Body of pancreas (tissue), 4 donors: ENCODE results near the gene OR2M5. TPM values are rescaled to one million over a fixed set of nuclear protein-coding genes. Genes with fewer than 3 reads are reported as not detected.

Source experiments
- ATAC-seq: fragments of 150-250 bp; one replicate; pipeline ENCODE4 v1.9.1; 2016
- DNase-seq, 4 donors: peaks; one replicate each; pipeline ENCODE4 v3.0.0-alpha.2; 2019
- H3K27ac ChIP-seq, 4 donors: fragments of 200-600 bp; sonication (generic); 1 replicate in 3 of 4; 2 replicates in 1 of 4; pipeline versions ENCODE4 v1.5.1 to v1.6.1; 2016 to 2019; ENCODE audit warnings: mild to moderate bottlenecking in 1 of 4, mixed read lengths in 1 of 4, moderate library complexity in 1 of 4
- H3K27me3 ChIP-seq, 2 donors: fragments of 200-600 bp; sonication (generic); one replicate each; pipeline ENCODE4 v1.6.0; 2016; ENCODE audit warnings: mild to moderate bottlenecking in 1 of 2
- H3K36me3 ChIP-seq, 2 donors: fragments of 200-600 bp; sonication (generic); replicated peaks in 1 of 2; 2 replicates each; pipeline ENCODE4 v1.5.1; 2016; ENCODE audit warnings: low read depth in 2 of 2; ENCODE audit not compliant: insufficient read depth in 1 of 2
- H3K4me1 ChIP-seq: fragments of 200-600 bp; sonication (generic); one replicate; pipeline ENCODE4 v1.6.0; 2016
- H3K4me3 ChIP-seq, 2 donors: fragments of 200-600 bp; sonication (generic); 1 replicate in 1 of 2; 2 replicates in 1 of 2; pipeline ENCODE4 v1.5.1; 2016 to 2019
- H3K9me3 ChIP-seq, 3 donors: fragments of 200-600 bp; sonication (generic); 1 replicate in 2 of 3; 2 replicates in 1 of 3; pipeline ENCODE4 v1.5.1; 2016
- POLR2A ChIP-seq, 3 donors: fragments of 450-650 bp; IDR thresholded peaks; one replicate each; pipeline ENCODE4 v1.6.1; 2016; ENCODE audit warnings: antibody characterized with exemption in 3 of 3, mild to moderate bottlenecking in 2 of 3
- WGBS, 2 donors: methylation state at CpG; one replicate each; pipeline ENCODE4 v1.1.5; 2017; 5-methylcytosine and 5-hydroxymethylcytosine counted together
- intact Hi-C: fragments of 100-400 bp; cut with DNase I; formaldehyde crosslinking; loops from one replicate; pipeline ENCODE4 v1.15.1; 2023
- total RNA-seq, 2 donors: library from RNA; depleted of rRNA; stranded (reverse); fragments of >200 nt; gene quantifications; one replicate each; pipeline ENCODE4 v1.1.0, GENCODE V29; 2016
- TF ChIP-seq, protein P1 (sequence below), 7 experiments: fragments of 450-650 bp in 4 of 7; fragments of 200-600 bp in 3 of 7; sonication (generic) in 3 of 7; IDR thresholded peaks; one replicate each; pipeline ENCODE4 v1.5.1; 2016 to 2019; ENCODE audit warnings: antibody characterized with exemption in 7 of 7

Gene OR2M5
- total RNA-seq, 2 donors from 2014 or later: not detected

DNA sequence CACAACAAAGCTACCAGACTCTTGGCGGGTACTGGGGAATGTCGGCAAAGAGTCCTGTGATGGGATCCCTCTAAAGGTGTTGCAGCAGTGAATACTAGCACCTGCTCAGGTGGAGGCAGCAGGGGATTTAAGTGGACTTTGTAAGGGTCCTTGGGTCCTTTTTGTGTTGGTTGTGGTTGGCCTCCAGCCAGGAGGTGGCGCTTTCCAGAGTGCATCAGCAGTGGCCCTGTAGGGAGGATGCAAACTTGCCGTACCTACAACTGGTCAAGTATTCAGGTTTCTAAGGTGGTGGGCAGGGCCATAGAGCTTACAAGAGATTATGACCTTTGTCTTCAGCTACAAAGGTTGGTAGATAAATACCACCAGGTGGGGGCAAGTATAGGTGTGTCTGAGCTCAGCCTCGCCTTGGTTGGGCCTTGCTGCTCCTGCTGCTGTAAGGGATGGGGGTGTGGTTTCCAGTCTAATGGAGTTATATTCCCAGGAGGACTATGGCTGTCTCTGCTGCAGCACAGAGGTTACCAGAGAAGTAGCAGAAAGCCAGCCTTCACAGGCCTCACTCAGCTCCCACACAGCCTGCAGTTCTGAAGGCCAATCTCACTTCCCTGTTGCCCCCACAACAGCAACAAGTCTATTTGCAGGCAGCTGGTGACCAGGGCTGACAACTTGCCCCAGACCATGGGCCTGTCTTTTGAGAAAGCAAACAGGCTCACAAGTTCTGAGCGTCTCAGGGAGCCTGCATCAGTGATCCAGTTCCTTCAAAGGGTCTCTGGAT, 7.3 kb downstream of the OR2M5 start:
- 78 to 84% methylated on average over 5 to 6 of the region's 6 CpGs for WGBS, 2 donors
- H3K4me3 ChIP-seq: no peak overlapping the region
- H3K9me3 ChIP-seq: no peaks in the 10 kb centered on the region
- no peaks in the 10 kb centered on the region for H3K36me3 ChIP-seq
- H3K27ac ChIP-seq: no peak overlapping the region
- H3K4me1 ChIP-seq: no peaks in the 10 kb centered on the region
- intact Hi-C loops: no loop called here
- ATAC-seq: no peak
- TF ChIP-seq, protein P1, sequence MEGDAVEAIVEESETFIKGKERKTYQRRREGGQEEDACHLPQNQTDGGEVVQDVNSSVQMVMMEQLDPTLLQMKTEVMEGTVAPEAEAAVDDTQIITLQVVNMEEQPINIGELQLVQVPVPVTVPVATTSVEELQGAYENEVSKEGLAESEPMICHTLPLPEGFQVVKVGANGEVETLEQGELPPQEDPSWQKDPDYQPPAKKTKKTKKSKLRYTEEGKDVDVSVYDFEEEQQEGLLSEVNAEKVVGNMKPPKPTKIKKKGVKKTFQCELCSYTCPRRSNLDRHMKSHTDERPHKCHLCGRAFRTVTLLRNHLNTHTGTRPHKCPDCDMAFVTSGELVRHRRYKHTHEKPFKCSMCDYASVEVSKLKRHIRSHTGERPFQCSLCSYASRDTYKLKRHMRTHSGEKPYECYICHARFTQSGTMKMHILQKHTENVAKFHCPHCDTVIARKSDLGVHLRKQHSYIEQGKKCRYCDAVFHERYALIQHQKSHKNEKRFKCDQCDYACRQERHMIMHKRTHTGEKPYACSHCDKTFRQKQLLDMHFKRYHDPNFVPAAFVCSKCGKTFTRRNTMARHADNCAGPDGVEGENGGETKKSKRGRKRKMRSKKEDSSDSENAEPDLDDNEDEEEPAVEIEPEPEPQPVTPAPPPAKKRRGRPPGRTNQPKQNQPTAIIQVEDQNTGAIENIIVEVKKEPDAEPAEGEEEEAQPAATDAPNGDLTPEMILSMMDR (IDR thresholded peaks at IDR 0.05): no peak
- TF ChIP-seq POLR2A (IDR thresholded peaks at IDR 0.05): no peak
- DNase-seq: no peak
- H3K27me3 ChIP-seq: no peaks in the 10 kb centered on the region

DNA sequence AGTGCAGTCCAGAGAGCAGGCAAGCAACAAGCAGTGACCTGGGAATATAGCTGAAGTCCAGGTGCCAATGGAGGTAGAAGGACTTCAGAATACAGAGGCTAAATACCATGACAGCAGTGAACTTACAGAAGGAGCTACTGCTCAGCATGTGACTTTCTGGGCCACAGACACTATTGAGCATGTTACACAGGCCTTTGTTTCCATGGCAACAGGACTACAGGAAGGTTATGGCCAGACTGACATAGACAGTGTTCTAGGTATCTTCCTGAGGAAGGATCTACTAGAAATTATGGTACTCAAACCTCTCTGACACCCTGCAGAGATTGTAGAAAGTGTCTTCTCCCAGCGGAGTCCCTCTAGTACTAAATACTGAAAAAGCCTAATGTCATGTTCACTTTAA, 11.0 kb downstream of the OR2M5 start:
- no peaks in the 10 kb centered on the region for H3K27me3 ChIP-seq
- 62 to 89% methylated on average over 1 of the region's 1 CpG for WGBS, 2 donors
- intact Hi-C loops: no loop called here
- no peaks in the 10 kb centered on the region for H3K9me3 ChIP-seq
- TF ChIP-seq, protein P1 (IDR thresholded peaks at IDR 0.05): no peak
- TF ChIP-seq POLR2A (IDR thresholded peaks at IDR 0.05): no peak
- no peak overlapping the region for H3K4me3 ChIP-seq
- H3K36me3 ChIP-seq: no peaks in the 10 kb centered on the region
- DNase-seq: no peak
- no peak overlapping the region for H3K27ac ChIP-seq
- ATAC-seq: no peak
- no peaks in the 10 kb centered on the region for H3K4me1 ChIP-seq

DNA sequence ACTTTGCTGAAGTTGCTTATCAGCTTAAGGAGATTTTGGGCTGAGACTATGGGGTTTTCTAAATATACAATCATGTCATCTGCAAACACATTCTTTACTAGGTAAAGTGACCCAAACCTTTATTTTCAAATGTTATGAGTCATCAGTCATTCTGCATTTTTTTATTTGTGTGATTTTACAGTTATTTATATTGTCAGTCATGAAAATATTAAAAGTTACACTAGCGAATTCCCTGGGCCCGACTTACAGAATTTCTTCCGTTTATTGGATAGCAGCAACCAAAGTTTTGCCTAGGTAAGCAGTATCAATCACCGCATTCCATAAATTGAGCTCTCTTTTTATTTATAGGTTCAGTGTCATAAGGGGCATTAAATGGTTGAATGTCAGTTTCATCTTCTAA, 13.8 kb downstream of the OR2M5 start:
- WGBS, 2 donors: 73 to 74% methylated on average over 4 of the region's 4 CpGs

DNA sequence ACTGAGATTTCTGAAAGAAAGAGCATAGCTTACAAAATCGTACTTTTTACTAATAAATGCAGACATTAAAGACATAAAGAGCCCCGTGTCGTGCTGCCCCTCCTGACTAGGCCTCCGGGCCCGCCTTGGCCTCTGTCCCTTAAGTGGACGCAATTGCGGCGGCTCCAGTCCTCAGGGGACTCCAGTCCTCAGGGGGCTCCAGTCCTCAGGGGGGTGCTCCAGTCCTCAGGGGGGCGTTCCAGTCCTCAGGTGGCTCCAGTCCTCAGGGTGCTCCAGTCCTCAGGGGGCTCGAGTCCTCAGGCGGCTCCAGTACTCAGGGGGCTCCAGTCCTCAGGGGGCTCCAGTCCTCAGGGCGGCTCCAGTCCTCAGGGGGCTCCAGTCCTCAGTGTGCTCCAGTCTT, 19.1 kb downstream of the OR2M5 start:
- Histone ChIP-seq H3K4me3 (no peak overlapping the region), H3K9me3 (no peaks in the 10 kb centered on the region), H3K27ac (no peak overlapping the region), H3K4me1 (no peaks in the 10 kb centered on the region), H3K27me3 (no peaks in the 10 kb centered on the region), H3K36me3 (no peaks in the 10 kb centered on the region)
- intact Hi-C loops: no loop called here
- no peak for DNase-seq
- ATAC-seq: no peak
- WGBS, 2 donors: 74 to 84% methylated on average over 8 to 12 of the region's 12 CpGs
- TF ChIP-seq POLR2A (IDR thresholded peaks at IDR 0.05): no peak
- TF ChIP-seq, protein P1 (IDR thresholded peaks at IDR 0.05): no peak

More for the DNA sequence above, 13.8 kb downstream of the OR2M5 start:
- intact Hi-C loops: no loop called here
- TF ChIP-seq, protein P1 (IDR thresholded peaks at IDR 0.05): no peak
- TF ChIP-seq POLR2A (IDR thresholded peaks at IDR 0.05): no peak
- no peak overlapping the region for H3K4me3 ChIP-seq
- no peaks in the 10 kb centered on the region for H3K36me3 ChIP-seq
- H3K4me1 ChIP-seq: no peaks in the 10 kb centered on the region
- no peaks in the 10 kb centered on the region for H3K9me3 ChIP-seq
- ATAC-seq (no peak), DNase-seq (no peak)
- no peak overlapping the region for H3K27ac ChIP-seq
- H3K27me3 ChIP-seq: no peaks in the 10 kb centered on the region

DNA sequence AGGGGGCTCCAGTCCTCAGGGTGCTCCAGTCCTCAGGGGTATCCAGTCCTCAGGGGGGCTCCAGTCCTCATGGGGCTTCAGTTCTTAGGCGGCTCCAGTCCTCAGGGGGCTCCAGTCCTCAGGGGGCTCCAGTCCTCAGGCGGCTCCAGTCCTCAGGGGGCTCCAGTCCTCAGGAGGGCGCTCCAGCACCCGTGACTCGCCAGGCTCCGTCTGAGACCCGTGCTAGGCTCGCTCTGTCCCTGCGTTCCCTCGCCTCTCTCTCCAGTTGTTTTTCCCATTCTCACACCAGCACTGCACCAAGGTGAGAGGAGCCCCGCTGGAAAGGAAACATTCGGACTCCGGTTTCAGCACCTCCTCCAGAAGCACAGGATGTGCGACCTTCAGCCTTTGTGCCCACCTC, 20.2 kb downstream of the OR2M5 start:
- H3K36me3 ChIP-seq: no peaks in the 10 kb centered on the region
- intact Hi-C loops: no loop called here
- no peaks in the 10 kb centered on the region for H3K4me1 ChIP-seq
- WGBS, 2 donors: 83 to 85% methylated on average over 14 of the region's 14 CpGs
- H3K27ac ChIP-seq: no peak overlapping the region
- no peaks in the 10 kb centered on the region for H3K9me3 ChIP-seq
- H3K4me3 ChIP-seq: no peak overlapping the region
- DNase-seq (no peak), ATAC-seq (no peak)
- TF ChIP-seq, protein P1 (IDR thresholded peaks at IDR 0.05): no peak
- TF ChIP-seq POLR2A (IDR thresholded peaks at IDR 0.05): no peak
- H3K27me3 ChIP-seq: no peaks in the 10 kb centered on the region
